GM18873 (cell line): Measurements from ENCODE around the gene ZNF646.

Experiments used
- ATAC-seq: cut with Tn5 transposase; IDR thresholded peaks from one replicate; pipeline ENCODE4 v1.9.1; 2021; ENCODE audit warnings: mild to moderate bottlenecking, moderate library complexity, moderate number of reproducible peaks; ENCODE audit not compliant: unreplicated experiment, low FRiP score

The ZNF646 gene

DNA sequence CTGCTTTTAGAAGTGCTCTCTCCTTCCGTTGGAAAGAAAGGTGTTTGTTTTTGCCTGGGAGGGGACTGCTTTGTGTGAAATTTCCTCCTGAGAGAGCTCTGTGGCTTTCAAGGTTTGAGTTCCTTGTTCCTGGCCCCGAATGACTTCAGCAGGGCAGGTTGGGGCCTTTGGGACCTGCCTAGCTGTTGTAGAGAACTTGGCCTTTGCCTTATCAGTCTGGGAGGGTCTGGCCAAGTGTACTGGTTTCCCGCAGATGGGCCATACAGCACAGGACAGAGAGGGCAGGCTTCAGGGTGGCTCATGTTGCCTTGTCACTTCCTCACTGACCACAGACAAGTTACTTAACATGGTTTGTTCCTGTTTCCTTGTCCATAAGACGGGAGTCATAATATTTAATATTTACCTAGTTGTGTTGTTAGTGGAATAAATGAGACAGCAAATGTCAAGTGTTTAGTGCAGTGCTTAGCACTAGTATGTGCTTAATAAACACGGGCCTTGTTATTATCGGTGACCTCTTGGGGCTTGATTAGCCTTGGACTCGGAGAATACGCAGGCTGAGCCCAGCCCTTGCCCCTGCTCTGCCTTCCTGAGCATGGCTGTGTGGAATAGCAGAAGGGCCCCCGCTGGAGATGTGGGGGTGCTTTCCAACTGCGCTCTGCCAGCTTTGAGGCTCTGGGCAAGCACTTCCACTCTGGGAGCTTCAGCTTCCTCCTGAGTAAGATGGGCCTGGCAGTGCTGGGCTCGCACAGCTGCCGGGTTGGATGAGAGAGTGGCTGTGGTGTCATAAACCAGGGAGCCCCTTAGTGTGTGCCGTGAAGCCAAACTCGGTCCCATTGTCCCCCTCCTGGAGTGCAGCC is 54.7 kb downstream of the ZNF646 start:
- no peak for ATAC-seq

DNA sequence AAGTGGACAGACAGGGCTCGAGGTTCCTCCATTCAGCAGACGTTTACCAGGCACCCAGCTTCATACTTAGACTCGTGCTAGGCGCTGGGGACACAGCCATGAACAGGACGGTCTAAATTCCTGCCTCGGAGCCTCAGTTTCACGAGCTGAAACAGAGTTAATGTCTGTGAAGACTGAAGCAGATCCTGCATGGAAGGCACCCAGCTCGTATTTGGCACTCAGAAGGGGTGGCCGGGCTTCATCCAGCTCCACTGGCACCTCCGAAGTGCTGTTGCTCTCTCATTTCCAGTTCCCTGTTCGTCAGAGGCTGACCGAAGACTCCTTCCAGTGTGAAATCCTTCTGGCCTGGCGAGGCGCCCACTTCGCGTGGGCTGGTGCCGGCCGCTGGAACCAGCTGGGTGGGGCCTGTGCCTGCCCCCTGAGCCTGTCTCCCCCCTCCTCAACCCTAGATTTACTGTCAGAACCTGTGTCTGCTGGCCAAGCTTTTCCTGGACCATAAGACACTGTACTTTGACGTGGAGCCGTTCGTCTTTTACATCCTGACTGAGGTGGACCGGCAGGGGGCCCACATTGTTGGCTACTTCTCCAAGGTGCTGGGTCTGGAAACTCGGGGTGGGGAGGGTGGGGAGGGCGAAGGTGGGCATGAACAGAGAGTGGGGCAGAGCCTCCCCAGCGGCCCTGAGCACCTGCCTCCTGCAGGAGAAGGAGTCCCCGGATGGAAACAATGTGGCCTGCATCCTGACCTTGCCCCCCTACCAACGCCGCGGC is 55.5 kb downstream of the ZNF646 start:
- no peak for ATAC-seq

GRCh38 chr16:31130336-31130891 is 56.2 kb downstream of the ZNF646 start:
- no peak for ATAC-seq

GRCh38 chr16:31130899-31131298 is 56.7 kb downstream of the ZNF646 start:
- no peak for ATAC-seq

- no peak for ATAC-seq
Observed at GRCh38 chr16:31131416-31131815, 57.2 kb downstream of the ZNF646 start.

- no peak for ATAC-seq
Observed at GRCh38 chr16:31131841-31132271, 57.6 kb downstream of the ZNF646 start.

DNA sequence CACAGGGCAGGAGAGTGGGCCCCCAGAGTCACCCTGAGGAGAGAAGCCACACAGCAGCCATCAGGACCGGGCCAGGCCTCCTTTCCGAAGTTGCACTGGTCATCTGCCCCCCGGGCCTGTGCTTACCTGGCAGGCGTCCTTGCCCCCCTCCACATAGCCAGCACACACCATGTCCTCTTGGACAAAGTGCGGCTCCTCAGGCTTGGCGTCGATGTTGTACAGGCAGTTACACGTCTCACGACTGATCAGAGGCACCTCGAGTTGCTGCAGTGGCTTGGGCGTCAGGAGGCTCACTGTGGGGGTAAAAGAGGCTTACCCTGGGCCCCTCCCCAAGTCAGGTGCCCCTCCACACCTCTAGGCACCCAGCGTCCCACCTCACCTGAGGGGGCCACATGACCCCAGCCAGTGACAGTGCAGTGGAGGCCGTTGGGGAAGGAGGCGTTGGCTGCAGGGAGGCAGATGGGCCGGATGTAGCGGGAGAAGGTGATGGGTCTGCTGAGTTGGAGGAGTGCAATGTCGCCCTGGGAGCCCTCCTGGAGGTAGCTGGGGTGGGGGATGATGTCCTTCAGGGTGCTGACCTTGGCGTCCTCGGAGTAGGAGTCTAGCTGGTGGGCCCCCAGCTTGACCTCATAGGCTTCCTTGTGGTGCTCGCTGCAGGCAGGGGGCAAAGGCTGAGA is 58.2 kb downstream of the ZNF646 start:
- no peak for ATAC-seq

- ATAC-seq = no peak
Observed at GRCh38 chr16:31133046-31133501, 58.9 kb downstream of the ZNF646 start.
